PFSK-1 (cell line): ENCODE data around the gene JCHAIN.

ENCODE experiments used
- FOXP2 ChIP-seq: optimal IDR thresholded peaks from 2 replicates; pipeline ENCODE3; 2011; ENCODE audit warnings: borderline replicate concordance, control low read depth, inconsistent platforms; ENCODE audit not compliant: insufficient read depth; ENCODE audit errors: extremely low read length, extremely low read depth
- POLR2AphosphoS5 ChIP-seq: IDR thresholded peaks from 2 replicates; pipeline ENCODE4 v1.6.1; 2012; ENCODE audit warnings: low read depth, mild to moderate bottlenecking, control low read depth, low read length, moderate library complexity
- SIN3A ChIP-seq: IDR thresholded peaks from 2 replicates; pipeline ENCODE4 v1.6.1; 2012; ENCODE audit warnings: mild to moderate bottlenecking, low read length, moderate library complexity, borderline replicate concordance; ENCODE audit not compliant: insufficient read depth
- TAF1 ChIP-seq: IDR thresholded peaks from 2 replicates; pipeline ENCODE4 v1.6.1; 2012; ENCODE audit warnings: low read length, control low read depth, borderline replicate concordance; ENCODE audit not compliant: insufficient read depth
- TF ChIP-seq, protein P1 (sequence below), 2 experiments: IDR thresholded peaks; 2 replicates each; pipeline versions ENCODE4 v1.6.1 to v1.8.0; 2011 to 2012; ENCODE audit warnings: low read depth in 2 of 2, low read length in 2 of 2, control low read depth in 1 of 2, inconsistent platforms in 1 of 2, mild to moderate bottlenecking in 1 of 2, moderate library complexity in 1 of 2; ENCODE audit not compliant: insufficient read depth in 1 of 2

DNA sequence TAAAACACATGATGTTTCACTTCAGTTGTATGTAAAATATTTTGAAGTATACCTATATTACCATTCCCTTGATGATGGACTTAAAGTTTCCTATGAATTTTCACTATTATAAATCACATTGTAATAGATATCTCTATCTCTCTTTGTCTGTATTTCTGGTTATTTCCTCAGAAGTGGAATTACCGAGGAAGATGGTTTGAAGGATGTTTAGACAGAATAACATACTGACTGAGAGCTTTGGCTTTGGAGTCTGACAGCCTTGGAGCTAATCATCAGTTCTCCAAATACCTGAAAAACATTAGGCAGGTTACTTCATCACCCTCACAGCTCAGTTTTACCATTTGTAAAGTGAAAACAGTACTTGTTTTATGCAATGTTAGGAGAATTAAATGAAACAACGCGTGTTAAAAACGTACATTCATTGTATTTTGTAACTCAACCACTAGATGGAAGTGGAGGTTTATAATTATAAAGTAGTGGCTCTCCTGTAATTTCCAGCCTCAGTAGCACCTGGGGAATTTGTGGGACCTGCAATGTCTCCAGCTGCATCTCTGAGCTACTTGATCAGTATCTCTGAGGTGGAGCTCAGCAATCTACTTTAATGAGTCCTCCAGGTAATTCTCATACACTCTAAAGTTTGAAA, 14.3 kb downstream of the JCHAIN start:
- TF ChIP-seq POLR2AphosphoS5 (no peak), SIN3A (no peak), TAF1 (no peak), FOXP2 (no peak)
- TF ChIP-seq, protein P1, sequence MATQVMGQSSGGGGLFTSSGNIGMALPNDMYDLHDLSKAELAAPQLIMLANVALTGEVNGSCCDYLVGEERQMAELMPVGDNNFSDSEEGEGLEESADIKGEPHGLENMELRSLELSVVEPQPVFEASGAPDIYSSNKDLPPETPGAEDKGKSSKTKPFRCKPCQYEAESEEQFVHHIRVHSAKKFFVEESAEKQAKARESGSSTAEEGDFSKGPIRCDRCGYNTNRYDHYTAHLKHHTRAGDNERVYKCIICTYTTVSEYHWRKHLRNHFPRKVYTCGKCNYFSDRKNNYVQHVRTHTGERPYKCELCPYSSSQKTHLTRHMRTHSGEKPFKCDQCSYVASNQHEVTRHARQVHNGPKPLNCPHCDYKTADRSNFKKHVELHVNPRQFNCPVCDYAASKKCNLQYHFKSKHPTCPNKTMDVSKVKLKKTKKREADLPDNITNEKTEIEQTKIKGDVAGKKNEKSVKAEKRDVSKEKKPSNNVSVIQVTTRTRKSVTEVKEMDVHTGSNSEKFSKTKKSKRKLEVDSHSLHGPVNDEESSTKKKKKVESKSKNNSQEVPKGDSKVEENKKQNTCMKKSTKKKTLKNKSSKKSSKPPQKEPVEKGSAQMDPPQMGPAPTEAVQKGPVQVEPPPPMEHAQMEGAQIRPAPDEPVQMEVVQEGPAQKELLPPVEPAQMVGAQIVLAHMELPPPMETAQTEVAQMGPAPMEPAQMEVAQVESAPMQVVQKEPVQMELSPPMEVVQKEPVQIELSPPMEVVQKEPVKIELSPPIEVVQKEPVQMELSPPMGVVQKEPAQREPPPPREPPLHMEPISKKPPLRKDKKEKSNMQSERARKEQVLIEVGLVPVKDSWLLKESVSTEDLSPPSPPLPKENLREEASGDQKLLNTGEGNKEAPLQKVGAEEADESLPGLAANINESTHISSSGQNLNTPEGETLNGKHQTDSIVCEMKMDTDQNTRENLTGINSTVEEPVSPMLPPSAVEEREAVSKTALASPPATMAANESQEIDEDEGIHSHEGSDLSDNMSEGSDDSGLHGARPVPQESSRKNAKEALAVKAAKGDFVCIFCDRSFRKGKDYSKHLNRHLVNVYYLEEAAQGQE (IDR thresholded peaks at IDR 0.05; ENCODE audit: insufficient read depth in 1 of 2, low read depth in 2 of 2, low read length in 2 of 2), result no peak
